ENCODE results near the gene CDC123.

- no peak for TF ChIP-seq CTCF (conservative IDR thresholded peaks at IDR 0.05; ENCODE audit: low read depth, low read length)
- TF ChIP-seq EZH2 (IDR thresholded peaks at IDR 0.05; ENCODE audit: low read length, unreplicated experiment): no peak
- no peak for TF ChIP-seq EZH2phosphoT487 (IDR thresholded peaks at IDR 0.05; ENCODE audit: borderline replicate concordance, low read length)
Measured at GRCh38 chr10:12154516-12154915, 41.5 kb upstream of the CDC123 start.
